ENCODE results near the gene GART.

Gene GART

GRCh38 chr21:33461538-33462250 lies 80.2 kb downstream of the GART start:
- no peak for DNase-seq (ENCODE audit: low read depth)

- no peak for DNase-seq (ENCODE audit: low read depth)
These were observed 83.1 kb downstream of the GART start for GRCh38 chr21:33458861-33459260.

GRCh38 chr21:33455686-33456446 lies 86.1 kb downstream of the GART start:
- DNase-seq (ENCODE audit: low read depth), result no peak

All from non-pigmented ciliary epithelial cell (primary cell).